PC-3 (cell line): ENCODE measurements around the gene DLGAP1.

Experiments used
- CTCF ChIP-seq: fragments of 300-600 bp; sonication (generic); conservative IDR thresholded peaks from 2 replicates; pipeline ENCODE4 v1.5.1; 2017; ENCODE audit warnings: antibody characterized with exemption, low read depth, mild to moderate bottlenecking, low read length
- EZH2 ChIP-seq: fragments of 300-600 bp; sonication (generic); IDR thresholded peaks from one replicate; pipeline ENCODE4 v1.6.1; 2017; ENCODE audit warnings: antibody characterized with exemption, mild to moderate bottlenecking, low read length; ENCODE audit not compliant: unreplicated experiment
- EZH2phosphoT487 ChIP-seq: fragments of 300-600 bp; sonication (generic); IDR thresholded peaks from 2 replicates; pipeline ENCODE4 v1.6.1; 2018; ENCODE audit warnings: mild to moderate bottlenecking, antibody characterized with exemption, low read length, borderline replicate concordance

- TF ChIP-seq CTCF (no peak), EZH2phosphoT487 (no peak), EZH2 (no peak)
Measured at GRCh38 chr18:4453874-4454536, 1.1 kb downstream of the DLGAP1 start.
